Hematopoietic multipotent progenitor cell treated with erythropoietin and hydrocortisone succinate and interleukin-3 and kit ligand, for 6 days (in vitro differentiated cells): ENCODE data around the gene CPSF4.

Source experiments
- DNase-seq: peaks from one replicate; pipeline ENCODE4 v3.0.0-alpha.2; 2015

Gene CPSF4

DNA sequence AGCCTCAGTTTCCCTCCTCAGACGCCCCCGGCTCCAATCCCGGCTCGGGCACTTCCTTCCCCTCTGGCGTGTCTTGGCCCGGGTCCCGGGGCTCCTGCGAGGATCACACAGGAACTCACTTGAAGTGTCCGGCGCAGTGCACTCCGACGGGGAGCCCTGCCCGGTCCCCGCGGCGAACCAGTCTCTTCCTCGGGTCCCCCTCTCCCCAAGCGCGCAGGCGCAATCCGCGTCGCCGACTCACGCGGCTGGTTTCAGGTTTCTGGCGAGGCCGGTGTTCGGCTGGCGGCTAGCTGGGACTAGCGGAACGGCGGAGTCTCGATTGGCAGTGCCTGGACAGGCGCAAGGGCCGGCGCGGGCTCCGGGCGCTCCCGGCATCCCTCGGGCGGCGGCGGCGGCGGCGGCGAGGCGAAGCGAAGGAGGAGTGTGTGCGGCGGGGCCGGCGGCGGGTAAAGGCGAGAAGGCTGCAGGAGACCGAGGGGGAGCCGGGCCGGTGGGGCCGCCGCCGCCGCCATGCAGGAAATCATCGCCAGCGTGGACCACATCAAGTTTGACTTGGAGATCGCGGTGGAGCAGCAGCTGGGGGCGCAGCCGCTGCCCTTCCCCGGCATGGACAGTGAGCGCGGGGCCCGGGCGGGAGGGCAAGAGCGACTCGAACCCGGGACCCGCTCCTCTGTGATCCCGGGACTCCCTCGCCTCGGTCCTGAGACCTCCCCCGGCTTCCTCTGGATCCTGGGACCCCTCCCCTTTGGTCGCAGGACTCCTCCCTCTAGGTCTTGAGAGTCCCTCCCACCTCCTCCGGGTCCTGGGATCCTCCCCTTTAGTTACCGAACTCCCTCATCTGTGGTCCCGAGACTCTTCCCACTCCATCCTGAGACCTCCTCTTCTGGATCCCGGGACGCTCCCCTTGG, at the start of gene CPSF4, which contains the start of gene PTCD1:
Gene CPSF4, plus strand, starts transcription at position 371 of the 908 bp plus-strand sequence. Its CDS starts 140 bp downstream, at position 511.
Gene PTCD1, minus strand, starts transcription at position 226 of the 908 bp plus-strand sequence. CDS start 3,556 bp downstream, outside the sequence.
- DNase-seq, result peak; percentile 97

DNA sequence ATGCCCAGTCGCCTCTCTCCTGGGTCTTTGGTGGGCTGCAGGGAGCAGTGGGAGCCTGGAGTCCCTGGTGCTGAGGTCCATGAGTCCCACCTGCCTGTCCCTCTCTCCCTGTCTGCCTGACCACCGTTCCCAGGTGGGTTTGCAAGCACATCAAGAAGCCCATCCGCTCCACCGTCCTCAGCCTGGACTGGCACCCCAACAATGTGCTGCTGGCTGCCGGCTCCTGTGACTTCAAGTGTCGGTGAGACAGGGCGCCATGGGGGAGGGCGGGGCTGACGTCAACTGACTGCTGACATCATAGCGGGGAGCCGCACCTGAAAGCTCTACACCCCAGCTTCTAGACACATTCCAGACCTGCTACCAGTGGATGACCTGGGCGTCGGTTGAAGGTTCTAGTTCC, 49.0 kb upstream of the CPSF4 start:
- no peak for DNase-seq

DNA sequence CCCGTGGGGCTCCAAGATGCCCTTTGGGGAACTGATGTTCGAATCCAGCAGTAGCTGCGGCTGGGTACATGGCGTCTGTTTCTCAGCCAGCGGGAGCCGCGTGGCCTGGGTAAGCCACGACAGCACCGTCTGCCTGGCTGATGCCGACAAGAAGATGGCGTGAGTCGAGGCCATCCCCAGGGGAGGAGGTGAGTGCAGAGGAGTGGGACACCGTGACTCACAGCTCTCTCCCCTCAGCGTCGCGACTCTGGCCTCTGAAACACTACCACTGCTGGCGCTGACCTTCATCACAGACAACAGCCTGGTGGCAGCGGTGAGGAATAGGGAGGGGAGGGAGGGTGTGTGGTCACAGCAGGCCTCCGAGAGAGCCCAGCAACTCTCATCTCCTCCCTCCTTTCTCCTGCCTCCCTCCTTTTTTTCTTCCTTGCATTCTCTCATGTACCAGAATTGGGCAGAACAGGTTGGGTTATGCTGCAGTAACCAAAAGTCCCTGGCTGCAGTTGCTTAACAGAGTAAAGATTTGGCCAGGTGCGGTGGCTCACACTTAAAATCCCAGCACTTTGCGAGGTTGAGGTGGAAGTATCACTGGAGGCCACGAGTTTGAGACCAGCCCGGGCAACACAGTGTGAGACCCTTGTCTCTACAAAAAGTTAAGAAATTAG, 47.7 kb upstream of the CPSF4 start:
- DNase-seq, result no peak

DNA sequence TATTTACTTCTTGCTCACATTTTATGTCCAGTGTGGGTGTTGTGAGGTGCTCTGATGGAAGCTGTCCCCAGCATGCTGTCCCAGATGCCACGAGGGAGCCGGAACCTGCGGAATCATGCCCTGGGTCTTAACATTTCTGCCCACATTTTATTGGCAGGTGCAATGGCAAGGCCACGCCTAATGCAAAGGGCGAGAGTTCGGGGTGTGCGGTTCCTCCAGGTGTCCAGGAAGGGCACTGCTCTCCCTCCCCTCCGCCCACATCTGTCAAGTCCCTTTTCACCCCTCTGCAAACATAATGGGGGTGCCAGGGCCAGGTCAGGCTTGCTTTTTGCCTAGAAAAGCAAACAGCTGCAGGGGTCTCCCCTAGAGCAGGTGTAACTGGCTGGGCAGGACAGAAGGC, 46.7 kb upstream of the CPSF4 start:
- no peak for DNase-seq

DNA sequence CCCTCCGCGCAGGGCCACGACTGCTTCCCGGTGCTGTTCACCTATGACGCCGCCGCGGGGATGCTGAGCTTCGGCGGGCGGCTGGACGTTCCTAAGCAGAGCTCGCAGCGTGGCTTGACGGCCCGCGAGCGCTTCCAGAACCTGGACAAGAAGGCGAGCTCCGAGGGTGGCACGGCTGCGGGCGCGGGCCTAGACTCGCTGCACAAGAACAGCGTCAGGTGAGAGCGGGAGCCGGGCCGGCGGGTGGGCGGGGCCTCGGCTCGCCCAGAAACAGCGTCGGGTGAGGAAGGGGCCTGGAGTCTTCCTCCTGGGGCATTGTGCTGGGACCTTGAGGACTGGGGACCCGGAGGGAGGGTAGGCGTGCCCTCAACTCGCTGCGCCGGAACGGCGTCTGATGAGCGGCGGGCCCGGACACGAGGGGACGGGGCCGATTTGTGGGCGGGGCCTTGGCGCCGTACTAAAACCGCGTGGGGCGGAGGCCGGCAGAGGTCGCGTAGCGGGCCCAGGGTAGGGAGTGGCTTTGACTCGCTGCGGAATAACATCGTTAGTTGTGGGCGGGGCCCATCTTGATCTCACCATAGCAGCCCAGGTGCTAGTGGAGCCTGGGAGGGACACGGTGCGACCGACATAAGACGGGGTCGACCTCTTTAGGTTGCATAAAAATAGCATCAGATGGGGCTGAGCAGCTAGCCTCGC, 45.9 kb upstream of the CPSF4 start:
- peak; percentile 93 for DNase-seq

DNA sequence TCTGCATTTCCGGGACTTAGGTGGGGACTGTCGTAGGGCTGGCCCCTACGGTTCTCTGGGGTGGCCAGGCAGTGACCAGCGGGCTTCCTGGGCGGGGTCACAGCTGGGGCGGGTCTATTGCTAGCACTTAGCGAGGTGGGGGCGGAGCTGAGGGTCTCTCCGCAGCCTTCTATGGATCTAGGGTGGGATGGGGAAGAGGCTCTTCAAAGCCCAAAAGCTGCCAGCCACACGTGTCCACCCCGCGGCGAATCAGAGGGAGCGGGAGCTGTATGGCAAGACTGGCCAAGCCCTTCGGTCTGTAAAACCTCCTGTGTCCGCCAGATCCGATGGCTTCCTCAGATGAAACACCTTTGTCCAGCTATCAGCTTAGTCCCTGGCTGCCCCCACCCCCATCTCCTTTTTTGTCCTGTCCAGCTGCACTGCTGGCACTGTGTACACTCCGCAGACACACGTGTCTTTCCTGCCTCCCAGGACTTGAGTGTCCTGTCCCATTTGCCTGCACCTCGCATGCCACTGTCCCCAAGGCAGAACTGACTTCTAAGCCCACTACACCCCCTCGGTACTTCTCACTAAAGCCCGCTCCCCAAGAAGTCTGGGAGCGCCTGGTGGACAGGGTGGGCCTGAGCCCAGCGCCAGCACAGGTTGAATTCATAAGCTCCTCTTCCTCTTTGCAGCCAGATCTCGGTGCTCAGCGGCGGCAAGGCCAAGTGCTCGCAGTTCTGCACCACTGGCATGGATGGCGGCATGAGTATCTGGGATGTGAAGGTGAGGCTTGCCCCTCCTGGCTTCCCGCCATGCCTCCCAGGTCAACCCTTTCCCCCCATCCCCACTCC, 45.2 kb upstream of the CPSF4 start:
- no peak for DNase-seq

DNA sequence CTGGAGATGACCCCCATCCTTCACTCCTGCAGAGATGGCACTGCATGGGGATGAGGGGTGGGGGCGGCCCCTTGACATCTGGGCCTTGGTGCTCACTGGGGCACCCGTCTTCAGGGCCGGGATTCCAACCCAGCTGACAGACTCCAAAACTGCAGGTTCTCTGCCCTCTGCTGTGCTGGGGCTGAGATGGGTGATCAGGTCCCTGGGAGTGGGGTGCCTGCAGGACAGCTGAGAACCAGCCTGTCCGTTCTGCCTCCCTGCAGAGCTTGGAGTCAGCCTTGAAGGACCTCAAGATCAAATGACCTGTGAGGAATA, 44.6 kb upstream of the CPSF4 start:
- no peak for DNase-seq

DNA sequence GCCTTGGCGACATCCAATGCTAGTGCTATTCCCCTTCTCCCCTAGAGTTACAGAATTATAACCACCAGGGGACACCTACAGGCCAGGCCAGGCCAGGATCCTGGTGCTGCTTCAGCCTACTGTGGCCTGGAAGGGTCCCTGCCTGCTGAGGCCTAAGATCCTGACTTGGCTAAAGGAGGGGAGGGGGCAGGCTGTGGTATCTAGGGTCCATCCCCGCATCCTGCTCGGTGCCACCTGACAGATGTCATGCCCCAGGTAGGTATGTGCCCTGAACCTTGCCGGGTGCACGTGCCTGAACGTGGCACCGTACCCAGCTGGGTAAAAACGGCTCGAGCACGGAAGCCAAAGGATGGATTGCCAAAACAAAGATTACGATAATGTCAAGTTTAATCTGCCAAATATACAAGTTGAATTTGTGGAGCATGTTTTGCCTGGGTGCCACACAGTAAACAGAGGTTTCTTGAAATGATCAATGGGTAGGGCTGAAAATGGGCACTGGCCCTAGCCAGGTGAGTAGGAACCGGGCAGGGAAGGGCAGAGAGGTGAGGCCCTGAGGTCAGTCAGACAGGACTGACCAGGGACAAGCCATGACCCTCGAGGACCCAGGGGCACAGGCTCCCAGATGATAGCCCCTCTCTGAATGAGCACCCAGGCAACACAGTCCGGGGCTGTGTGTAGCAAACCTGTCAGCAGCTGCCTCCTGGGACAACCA, 43.0 kb upstream of the CPSF4 start:
- DNase-seq, result no peak

DNA sequence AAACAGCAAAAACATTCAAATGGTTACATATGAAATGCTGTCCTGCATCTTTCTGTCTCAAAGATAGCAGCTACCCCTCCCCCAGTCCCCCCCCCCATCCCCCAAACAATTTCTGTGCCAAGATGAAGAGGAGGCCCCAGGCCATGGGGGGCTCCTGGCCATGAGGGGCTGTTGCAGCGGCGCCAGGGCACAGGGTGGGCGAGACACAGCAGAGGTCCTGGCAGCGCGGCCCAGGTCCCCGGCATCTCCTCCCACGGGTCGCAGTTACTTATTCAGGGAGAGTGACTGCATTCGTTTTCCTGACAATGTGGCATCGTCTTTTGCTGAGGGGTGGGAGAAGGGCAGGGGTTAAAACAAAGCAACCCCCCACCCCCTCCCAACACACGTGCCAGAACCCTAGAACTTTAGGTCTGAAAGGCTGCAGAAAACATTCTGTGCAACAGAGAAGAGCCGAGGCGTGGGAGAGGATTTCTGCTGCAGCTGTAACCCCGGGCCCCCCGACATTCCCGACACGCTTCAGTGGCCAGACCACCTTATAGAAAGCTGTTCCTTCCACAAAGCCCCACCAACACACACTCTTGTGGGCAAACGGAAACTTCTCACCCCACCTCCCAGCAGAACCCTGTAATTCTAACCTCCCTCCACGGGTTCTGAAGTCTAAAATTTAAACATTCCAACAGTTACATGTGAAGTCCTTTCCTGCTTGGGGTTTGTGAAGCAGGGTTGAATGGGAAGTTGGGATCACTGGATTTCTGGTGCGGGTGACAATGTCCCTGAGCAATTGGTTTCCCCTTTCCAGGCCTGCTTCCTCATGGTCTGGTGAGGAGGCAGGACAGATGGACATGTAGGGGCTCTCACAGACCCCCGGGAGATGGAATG, 42.1 kb upstream of the CPSF4 start:
- DNase-seq, result no peak

DNA sequence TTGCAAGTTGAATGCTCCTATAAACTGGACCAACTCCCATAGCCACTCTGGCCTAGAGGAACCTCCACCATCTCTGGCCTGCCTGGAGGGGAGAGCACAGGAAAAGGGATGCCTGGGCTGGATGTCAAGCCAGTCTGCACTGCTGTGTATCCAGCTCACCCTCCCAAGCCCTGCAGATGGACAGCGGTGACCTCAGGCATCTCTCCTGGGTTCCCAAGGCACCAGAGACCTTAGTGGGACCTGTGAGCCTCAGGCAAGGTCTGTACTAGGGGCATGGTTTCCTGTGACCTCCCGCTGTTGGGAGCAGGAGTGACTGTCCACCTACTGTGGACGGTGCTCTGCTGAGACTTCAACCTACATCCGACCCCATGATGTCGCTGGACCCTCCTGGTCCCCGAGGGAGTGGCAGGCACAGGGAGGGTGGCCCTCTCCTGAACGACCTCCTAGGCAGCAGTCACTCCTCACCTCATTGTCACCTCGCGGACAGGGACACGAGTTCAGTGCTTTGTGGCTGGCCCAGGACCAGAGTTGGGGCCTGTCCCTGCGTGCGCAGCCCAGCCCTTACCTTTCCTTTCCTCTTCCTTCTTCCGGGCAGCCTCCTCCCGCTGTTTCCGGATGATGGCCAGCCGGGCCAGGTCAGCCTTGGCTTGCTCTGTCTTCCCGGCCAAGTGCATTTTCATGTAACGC, 41.3 kb upstream of the CPSF4 start:
- no peak for DNase-seq

DNA sequence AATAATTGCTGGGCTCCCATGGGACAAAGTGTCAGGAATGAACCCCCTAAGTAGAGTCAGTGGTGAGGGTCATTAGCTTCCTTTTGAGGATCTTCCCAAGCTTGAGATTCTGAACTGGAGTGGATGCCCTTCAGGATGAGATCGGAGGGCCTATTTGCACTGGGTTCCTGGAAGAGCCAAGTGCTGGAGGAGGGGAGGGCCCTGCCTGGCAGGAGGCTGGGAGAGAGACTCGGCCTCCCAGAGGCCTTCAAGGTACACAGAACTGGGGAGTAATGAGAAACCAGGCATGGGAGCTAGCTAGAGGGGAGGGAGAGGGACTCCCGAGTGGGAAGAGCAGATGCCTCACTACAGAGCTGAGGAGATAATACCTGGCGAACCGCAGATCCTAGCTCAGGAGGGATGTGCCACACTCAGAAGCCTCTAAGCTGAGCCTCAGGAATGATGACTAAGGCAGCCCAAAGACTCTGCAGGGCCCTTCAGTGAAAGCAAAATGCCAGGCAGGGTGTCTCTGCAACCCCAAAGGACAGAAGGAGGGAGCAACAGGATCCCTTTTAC, 39.8 kb upstream of the CPSF4 start:
- no peak for DNase-seq

DNA sequence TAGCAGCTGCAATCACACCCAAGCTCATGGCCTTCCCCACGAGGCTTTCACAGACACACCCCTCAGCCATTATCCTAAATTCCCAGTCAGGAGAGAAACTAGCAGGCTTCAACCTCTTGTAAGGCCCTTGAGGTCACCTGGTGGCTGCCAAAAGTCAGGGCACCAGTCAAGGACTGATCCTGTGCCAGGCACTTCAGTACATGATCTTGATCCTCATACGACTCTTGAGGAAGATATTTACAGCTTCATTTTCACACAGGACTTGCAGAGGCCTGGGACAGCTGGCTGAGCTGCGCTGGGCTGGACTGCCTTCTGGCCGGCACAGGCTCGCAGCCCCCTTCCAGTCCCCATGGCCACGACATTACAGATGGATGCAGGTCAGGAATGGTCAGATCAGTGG, 39.1 kb upstream of the CPSF4 start:
- DNase-seq, result no peak

DNA sequence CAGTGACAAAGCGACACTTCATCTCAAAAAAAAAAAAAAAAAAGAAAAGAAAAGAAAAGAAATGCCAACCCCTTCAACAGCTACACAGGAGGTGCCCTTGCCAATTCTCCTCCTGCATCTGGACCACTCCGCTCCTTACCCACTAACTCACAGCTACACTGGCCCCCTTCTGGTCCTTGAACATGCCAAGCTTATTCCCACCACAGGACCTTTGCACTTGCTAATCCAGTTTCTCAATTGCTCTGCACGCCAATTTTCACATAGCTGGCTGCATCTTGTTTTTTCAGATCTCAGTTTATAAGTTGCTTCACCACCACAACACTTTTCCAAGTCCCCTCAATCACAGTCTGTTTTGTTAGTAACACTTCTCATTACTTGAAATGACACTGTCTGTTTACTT, 35.9 kb upstream of the CPSF4 start:
- no peak for DNase-seq

DNA sequence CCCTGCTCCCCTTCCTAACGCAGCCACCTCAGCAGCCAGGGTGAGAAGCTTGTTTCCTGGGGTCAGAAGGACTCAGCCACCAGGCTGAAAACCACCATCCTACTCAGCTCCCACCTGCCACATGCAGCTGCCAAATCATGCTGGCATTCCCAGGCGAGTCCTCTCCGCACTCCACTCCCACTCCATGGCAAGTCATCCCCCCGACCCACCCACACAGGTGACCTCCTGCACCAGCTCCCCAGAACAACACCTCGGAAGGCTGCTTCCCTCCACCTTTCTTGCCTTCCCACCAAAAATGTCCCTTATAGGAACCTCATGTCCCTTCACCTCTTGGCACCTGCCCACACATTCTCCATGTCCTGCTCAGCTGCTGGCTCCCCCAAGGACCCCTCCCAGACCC, 35.0 kb upstream of the CPSF4 start:
- DNase-seq, result no peak

DNA sequence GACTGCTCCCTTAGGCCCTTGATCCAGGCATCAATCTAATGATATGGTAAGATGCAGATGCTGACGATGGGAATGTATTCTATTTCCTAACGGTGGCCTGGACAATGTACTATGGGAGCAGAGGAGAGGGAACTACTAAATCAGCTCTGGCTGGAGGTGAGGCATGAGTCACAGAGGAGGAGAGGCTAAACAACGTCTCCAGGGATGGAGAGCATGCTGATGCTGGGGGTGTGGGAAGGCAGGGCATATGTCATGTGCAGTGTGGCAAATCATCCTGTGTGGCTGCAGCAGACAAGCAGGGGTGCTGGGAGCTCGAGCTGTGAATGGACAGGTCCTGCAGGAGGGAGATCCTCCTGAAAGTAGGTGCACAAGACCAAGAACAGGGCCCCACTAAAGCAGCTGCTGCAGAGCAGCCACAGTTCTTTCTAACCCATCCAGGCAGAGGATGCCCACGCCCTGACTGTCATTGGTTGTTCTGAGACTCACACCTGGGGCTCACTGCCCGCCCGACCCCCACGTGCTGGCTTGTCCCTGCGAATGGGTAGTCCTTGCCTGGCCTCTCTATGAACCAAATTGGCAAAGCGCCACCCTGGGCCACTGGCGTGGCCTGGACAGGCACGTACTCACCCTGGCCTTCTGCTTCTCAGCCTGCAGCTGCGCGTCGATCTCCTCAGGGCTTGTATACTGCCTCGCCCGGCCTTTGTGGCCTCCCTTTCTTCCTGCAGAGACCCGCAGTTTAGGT, 34.3 kb upstream of the CPSF4 start:
- DNase-seq, result no peak

DNA sequence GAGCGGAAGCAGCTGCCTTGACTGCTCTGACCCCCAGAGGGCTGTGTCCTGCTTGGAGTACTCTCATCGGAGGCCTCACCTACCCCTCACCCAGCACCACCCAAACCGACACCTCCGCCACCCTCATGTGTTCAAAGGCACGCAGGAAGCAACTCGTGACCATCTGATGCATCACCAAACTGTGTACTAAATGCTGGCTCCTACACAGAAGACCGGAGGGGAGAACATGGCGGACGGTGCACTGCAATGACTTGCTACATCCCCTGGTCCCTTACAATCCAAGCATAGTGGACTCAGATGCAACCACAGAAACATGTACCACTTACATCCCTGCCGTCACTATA, 33.8 kb upstream of the CPSF4 start:
- no peak for DNase-seq

DNA sequence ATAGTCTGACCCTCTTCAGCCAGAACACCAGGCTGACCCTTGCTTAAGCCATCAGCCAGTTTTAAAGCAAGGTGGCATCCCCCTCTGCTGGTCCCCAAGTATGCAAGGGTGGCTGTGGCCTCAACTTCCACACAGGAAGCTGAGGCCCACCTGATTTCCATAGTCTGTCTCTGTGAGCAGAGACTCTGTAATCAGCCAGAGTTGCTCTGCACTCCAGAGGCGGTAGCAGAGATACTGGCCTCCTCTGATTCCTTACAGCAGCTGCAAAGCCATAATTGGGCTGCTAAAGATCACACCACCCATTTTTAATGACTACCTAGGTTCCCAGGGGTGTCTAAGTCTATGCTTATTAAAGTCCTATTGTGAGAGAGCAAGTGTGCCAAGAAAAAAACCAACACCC, 32.2 kb upstream of the CPSF4 start:
- peak; percentile 61 for DNase-seq

DNA sequence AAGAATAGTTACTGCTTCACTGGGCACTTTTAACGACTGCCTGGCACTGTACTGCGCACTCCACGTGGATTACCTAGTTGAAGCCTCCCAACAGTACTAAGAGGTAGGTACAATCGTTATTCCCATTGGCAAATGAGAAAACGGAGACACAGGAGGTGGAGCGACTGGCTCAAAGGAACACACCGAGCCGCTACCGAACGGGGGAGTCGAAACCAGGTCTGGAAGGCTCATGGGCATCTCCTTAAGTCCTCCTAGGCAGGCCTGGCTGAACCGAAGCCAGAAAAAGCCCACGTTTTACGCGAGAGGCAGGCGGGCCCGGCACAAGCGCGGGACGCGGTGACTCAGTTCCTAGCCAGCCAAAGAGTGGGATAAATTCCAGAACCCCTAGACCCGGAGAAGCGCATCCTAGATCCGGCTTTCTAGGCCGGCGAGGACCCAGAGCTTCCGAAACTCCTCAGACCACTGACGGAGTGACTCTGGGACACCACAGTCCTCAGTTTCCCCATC, 30.8 kb upstream of the CPSF4 start:
- DNase-seq, result peak; percentile 70
